AG04449 (cell line): ENCODE measurements around the gene DNAJC30.
"Not testable (repeated sequence)": the region's sequence is repeated elsewhere in the genome, so short reads cannot be mapped to it uniquely, and the experiment has no call there.

Experiments
- CTCF ChIA-PET: fragments of 350-600 bp; formaldehyde crosslinking; extraction: SDS; loops from one replicate; lab custom pipeline; 2021; ENCODE audit warnings: antibody characterized with exemption; lab: Yijun Ruan, JAX
- POLR2A ChIA-PET: fragments of 400-600, 350-600 bp; formaldehyde crosslinking; extraction: SDS; loops from one replicate; lab custom pipeline; 2020; ENCODE audit warnings: antibody characterized with exemption, inconsistent platforms; lab: Yijun Ruan, JAX
- DNase-seq: peaks from one replicate; pipeline ENCODE4 v3.0.0-alpha.2; 2010; ENCODE audit warnings: low read depth, low spot score
- H3K4me3 ChIP-seq: 2 replicates; pipeline ENCODE4 v1.5.1; 2011; ENCODE audit warnings: low read depth, mild to moderate bottlenecking, control low read depth, low read length
- CTCF ChIP-seq: IDR thresholded peaks from one replicate; pipeline ENCODE4 v1.5.1; 2011; ENCODE audit warnings: mild to moderate bottlenecking, moderate library complexity, low read length, control low read depth, inconsistent platforms; ENCODE audit not compliant: insufficient read depth; ENCODE audit errors: missing control alignments

Gene DNAJC30

GRCh38 chr7:73681031-73681430, 2.2 kb downstream of the DNAJC30 start:
- no peak for DNase-seq
- no peak for TF ChIP-seq CTCF
- ChIA-PET POLR2A (interaction anchor here (0.5 to 1.0 kb wide), 2 partner anchors 23 to 325 kb away, joined by 3 to 5 read pairs; no protein-coding TSS in a partner anchor), CTCF (interaction anchor here (1.0 to 2.6 kb wide), 2 partner anchors 13 to 73 kb away, joined by 3 to 9 read pairs; partner anchors contain the start of gene VPS37D)
- no peak overlapping the region; the same call in 1 of the 2 replicates for H3K4me3 ChIP-seq

GRCh38 chr7:73680501-73680900, 2.8 kb downstream of the DNAJC30 start:
- no peak for TF ChIP-seq CTCF
- no peak for DNase-seq
- ChIA-PET CTCF (interaction anchor here (1.0 to 2.6 kb wide), 2 partner anchors 12 to 73 kb away, joined by 3 to 9 read pairs; partner anchors contain the start of gene VPS37D), POLR2A (interaction anchor here (1.0 kb wide), 1 partner anchor 24 kb away, joined by 3 read pairs; no protein-coding TSS in a partner anchor)
- no peak overlapping the region for H3K4me3 ChIP-seq

GRCh38 chr7:73679709-73680108, 3.5 kb downstream of the DNAJC30 start:
- DNase-seq, result no peak
- ChIA-PET CTCF (interaction anchor here (2.6 kb wide), 1 partner anchor 12 kb away, joined by 9 read pairs; the partner anchor contains the start of gene VPS37D), POLR2A (no interaction called here)
- no peak for TF ChIP-seq CTCF
- no peak overlapping the region for H3K4me3 ChIP-seq

- no peak overlapping the region for H3K4me3 ChIP-seq
- no peak for TF ChIP-seq CTCF
- CTCF ChIA-PET, result interaction anchor here (0.7 to 2.0 kb wide), 3 partner anchors 11 to 72 kb away, joined by 3 to 6 read pairs (median 4); partner anchors contain the start of gene VPS37D
- no peak for DNase-seq
- POLR2A ChIA-PET, result no interaction called here
Measured at GRCh38 chr7:73678862-73679261, 4.4 kb downstream of the DNAJC30 start.

- ChIA-PET POLR2A (interaction anchor here (0.5 kb wide), 1 partner anchor 53 kb away, joined by 3 read pairs; no protein-coding TSS in a partner anchor), CTCF (interaction anchor here (1.0 to 5.4 kb wide), 3 partner anchors 8 to 68 kb away, joined by 3 to 29 read pairs (median 13); partner anchors contain the start of gene VPS37D)
- not testable (repeated sequence) for DNase-seq, H3K4me3 ChIP-seq
Measured at GRCh38 chr7:73676062-73676461, 7.2 kb downstream of the DNAJC30 start.

- CTCF ChIA-PET, result interaction anchor here (1.0 to 5.4 kb wide), 2 partner anchors 46 to 67 kb away, joined by 3 to 29 read pairs; no protein-coding TSS in a partner anchor
- POLR2A ChIA-PET, result no interaction called here
- TF ChIP-seq CTCF, result no peak
Measured at GRCh38 chr7:73674468-73675124, 8.7 kb downstream of the DNAJC30 start.

More at GRCh38 chr7:73674468-73675124, 8.7 kb downstream of the DNAJC30 start:
- no peak overlapping the region for H3K4me3 ChIP-seq
- DNase-seq, result no peak
